ENCODE measurements around the gene KDM7A. TPM values are rescaled to one million over a fixed set of nuclear protein-coding genes. Genes with fewer than 3 reads are reported as not detected.

The KDM7A gene
- total RNA-seq, 2 experiments from 2014 or later = 3.3 TPM

DNA sequence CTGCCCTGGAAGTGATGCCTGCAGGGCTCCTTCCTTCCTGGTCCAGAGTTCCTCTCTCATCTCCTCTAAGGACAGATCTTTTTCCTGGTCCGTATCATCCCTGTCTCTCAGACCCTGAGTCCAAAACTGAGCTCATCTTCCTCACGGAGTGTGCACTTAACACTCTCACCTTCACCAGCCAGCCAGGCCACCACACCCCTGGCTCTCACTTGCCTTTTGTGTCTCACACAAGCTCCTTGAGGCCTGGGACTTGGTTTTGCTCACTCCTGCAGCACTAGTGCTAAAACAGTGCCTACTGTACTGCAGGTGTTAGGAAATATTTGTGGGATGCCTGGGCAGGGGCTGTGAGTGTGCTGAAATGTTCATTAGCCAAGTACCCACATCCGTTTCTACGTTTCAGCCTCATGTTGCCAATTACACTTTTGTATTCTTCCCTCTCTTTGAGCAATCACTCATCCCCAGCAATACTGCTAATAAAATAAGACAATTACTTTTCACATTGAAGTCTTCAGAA, 92.6 kb downstream of the KDM7A start:
- BruUV-seq (replicated peaks) = no TSS peak

DNA sequence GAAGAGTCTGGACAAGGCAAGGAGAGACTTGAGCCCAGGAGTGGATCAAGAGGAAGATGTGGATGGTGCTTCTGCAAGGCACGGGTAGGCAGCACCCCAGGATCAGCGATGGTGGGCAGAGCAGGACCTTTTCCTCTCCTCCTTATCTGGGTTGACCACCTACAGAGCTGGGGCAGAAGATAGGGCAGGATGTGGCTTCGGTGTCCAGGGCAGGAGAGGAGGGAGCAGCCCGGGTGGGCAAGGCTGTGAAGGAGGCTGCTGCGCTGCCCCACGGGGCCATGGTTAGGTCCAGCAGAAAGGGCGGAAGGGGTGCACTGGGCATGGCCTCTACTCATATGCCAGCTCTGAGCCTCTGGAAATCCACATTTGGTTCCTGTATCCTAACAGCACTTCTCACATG, 94.0 kb downstream of the KDM7A start:
- Histone ChIP-seq H3K4me1 (ENCODE audit: insufficient read depth, low read length, poor library complexity, severe bottlenecking) (no peaks in the 10 kb centered on the region), H3K9me2 (ENCODE audit: insufficient read depth, low read length) (no peaks in the 10 kb centered on the region), H2AFZ (ENCODE audit: low read length) (no peak overlapping the region), H4K20me1 (ENCODE audit: insufficient read depth, low read length) (no peaks in the 10 kb centered on the region), H3K36me3 (ENCODE audit: insufficient read depth, low read length) (no peaks in the 10 kb centered on the region), H3K4me2 (ENCODE audit: low read length) (no peak overlapping the region), H3K4me3 (ENCODE audit: low read depth, low read length, poor library complexity, severe bottlenecking) (no peak overlapping the region), H3K27ac (ENCODE audit: low read depth, low read length, poor library complexity, severe bottlenecking) (no peak overlapping the region), H3K79me2 (ENCODE audit: insufficient read depth, low read depth, low read length) (no peaks in the 10 kb centered on the region), H3K9me3 (ENCODE audit: low read length) (no peaks in the 10 kb centered on the region)
- ChIA-PET CTCF (ENCODE audit: unreplicated experiment) (no interaction called here), POLR2A (no interaction called here)
- intact Hi-C loops (cut with micrococcal nuclease; ENCODE audit: unreplicated experiment) = no loop called here
- BruUV-seq (replicated peaks) = no TSS peak
- TF ChIP-seq, protein P1, sequence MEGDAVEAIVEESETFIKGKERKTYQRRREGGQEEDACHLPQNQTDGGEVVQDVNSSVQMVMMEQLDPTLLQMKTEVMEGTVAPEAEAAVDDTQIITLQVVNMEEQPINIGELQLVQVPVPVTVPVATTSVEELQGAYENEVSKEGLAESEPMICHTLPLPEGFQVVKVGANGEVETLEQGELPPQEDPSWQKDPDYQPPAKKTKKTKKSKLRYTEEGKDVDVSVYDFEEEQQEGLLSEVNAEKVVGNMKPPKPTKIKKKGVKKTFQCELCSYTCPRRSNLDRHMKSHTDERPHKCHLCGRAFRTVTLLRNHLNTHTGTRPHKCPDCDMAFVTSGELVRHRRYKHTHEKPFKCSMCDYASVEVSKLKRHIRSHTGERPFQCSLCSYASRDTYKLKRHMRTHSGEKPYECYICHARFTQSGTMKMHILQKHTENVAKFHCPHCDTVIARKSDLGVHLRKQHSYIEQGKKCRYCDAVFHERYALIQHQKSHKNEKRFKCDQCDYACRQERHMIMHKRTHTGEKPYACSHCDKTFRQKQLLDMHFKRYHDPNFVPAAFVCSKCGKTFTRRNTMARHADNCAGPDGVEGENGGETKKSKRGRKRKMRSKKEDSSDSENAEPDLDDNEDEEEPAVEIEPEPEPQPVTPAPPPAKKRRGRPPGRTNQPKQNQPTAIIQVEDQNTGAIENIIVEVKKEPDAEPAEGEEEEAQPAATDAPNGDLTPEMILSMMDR (conservative IDR thresholded peaks at IDR 0.05; ENCODE audit: low read length) = no peak
- no peak for TF ChIP-seq EZH2phosphoT487 (IDR thresholded peaks at IDR 0.05; ENCODE audit: borderline replicate concordance, low read depth, low read length)
- DNase-seq (ENCODE audit: low spot score) = no peak

More for the DNA sequence above, 92.6 kb downstream of the KDM7A start:
- Histone ChIP-seq H3K4me1 (ENCODE audit: insufficient read depth, low read length, poor library complexity, severe bottlenecking) (no peaks in the 10 kb centered on the region), H3K79me2 (ENCODE audit: insufficient read depth, low read depth, low read length) (no peaks in the 10 kb centered on the region), H3K4me2 (ENCODE audit: low read length) (no peak overlapping the region), H3K36me3 (ENCODE audit: insufficient read depth, low read length) (no peaks in the 10 kb centered on the region), H4K20me1 (ENCODE audit: insufficient read depth, low read length) (no peaks in the 10 kb centered on the region), H3K4me3 (ENCODE audit: low read depth, low read length, poor library complexity, severe bottlenecking) (no peak overlapping the region), H3K9me2 (ENCODE audit: insufficient read depth, low read length) (no peaks in the 10 kb centered on the region), H3K9me3 (ENCODE audit: low read length) (no peaks in the 10 kb centered on the region), H3K27ac (ENCODE audit: low read depth, low read length, poor library complexity, severe bottlenecking) (no peak overlapping the region), H2AFZ (ENCODE audit: low read length) (no peak overlapping the region)
- DNase-seq (ENCODE audit: low spot score) = no peak
- ChIA-PET POLR2A (no interaction called here), CTCF (ENCODE audit: unreplicated experiment) (no interaction called here)
- intact Hi-C loops (cut with micrococcal nuclease; ENCODE audit: unreplicated experiment) = no loop called here
- TF ChIP-seq, protein P1 (conservative IDR thresholded peaks at IDR 0.05; ENCODE audit: low read length) = no peak
- TF ChIP-seq EZH2phosphoT487 (IDR thresholded peaks at IDR 0.05; ENCODE audit: borderline replicate concordance, low read depth, low read length) = no peak

DNA sequence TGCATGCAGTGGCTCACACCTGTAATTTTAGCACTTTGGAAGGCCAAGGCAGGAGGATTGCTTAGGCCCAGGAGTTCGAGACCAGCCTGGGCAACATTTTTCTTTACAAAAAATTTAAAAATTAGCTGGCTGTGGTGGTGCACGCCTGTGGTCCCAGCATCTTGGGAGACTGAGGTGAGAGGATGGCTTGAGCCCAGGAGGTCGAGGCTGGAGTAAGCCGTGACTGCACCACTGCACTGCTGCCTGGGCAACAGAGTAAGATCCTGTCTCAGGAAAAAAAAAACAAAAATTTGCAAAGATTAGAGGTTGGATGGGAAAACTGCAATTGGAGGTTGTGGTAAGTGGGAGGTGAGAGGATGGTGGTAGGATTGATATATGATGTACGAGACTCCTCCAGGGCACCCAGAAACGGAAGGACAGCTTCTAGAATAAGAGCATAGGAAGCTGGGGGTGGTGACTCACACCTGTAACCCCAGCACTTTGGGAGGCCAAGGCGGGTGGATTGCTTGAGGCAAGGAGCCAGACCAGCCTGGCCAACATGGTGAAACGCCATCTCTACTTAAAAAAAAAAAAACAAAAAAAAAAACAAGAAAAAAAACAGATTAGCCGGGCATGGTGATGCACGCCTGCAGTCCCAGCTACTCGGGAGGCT, 94.9 kb downstream of the KDM7A start:
- no peaks in the 10 kb centered on the region for H3K9me2 ChIP-seq (ENCODE audit: insufficient read depth, low read length)
- no peak overlapping the region for H3K4me2 ChIP-seq (ENCODE audit: low read length)
- H3K36me3 ChIP-seq (ENCODE audit: insufficient read depth, low read length) = no peaks in the 10 kb centered on the region
- H3K9me3 ChIP-seq (ENCODE audit: low read length) = no peaks in the 10 kb centered on the region
- no peak overlapping the region for H3K27ac ChIP-seq (ENCODE audit: low read depth, low read length, poor library complexity, severe bottlenecking)
- intact Hi-C loops (cut with micrococcal nuclease; ENCODE audit: unreplicated experiment) = no loop called here
- no peak for DNase-seq (ENCODE audit: low spot score)
- no TSS peak for BruUV-seq (replicated peaks)
- H2AFZ ChIP-seq (ENCODE audit: low read length) = no peak overlapping the region
- H3K4me1 ChIP-seq (ENCODE audit: insufficient read depth, low read length, poor library complexity, severe bottlenecking) = no peaks in the 10 kb centered on the region
- ChIA-PET CTCF (ENCODE audit: unreplicated experiment) (no interaction called here), POLR2A (no interaction called here)
- H3K79me2 ChIP-seq (ENCODE audit: insufficient read depth, low read depth, low read length) = no peaks in the 10 kb centered on the region
- H4K20me1 ChIP-seq (ENCODE audit: insufficient read depth, low read length) = no peaks in the 10 kb centered on the region
- TF ChIP-seq EZH2phosphoT487 (IDR thresholded peaks at IDR 0.05; ENCODE audit: borderline replicate concordance, low read depth, low read length) = no peak
- TF ChIP-seq, protein P1 (conservative IDR thresholded peaks at IDR 0.05; ENCODE audit: low read length) = no peak
- H3K4me3 ChIP-seq (ENCODE audit: low read depth, low read length, poor library complexity, severe bottlenecking) = no peak overlapping the region

All from OCI-LY7 (cell line).